Stomach (tissue), 9 donors: Measurements from ENCODE around the gene MAP2K4. TPM values are rescaled to one million over a fixed set of nuclear protein-coding genes. Genes with fewer than 3 reads are reported as not detected.
A peak's percentile ranks its signal among the peaks of the same experiment; 100 is the strongest.

Source experiments
- DNase-seq, 2 donors: peaks; one replicate each; pipeline versions ENCODE4 v3.0.0 to v3.0.0-alpha.2; 2013 to 2019
- H3K27ac ChIP-seq, 5 donors: fragments of 200-600 bp in 4 of 5; sonication (generic) in 4 of 5; one replicate each; pipeline ENCODE4 v1.5.1; 2013 to 2019; ENCODE audit warnings: mild to moderate bottlenecking in 1 of 5, moderate library complexity in 1 of 5
- H3K27me3 ChIP-seq, 3 donors: fragments of 200-600 bp; sonication (generic); one replicate each; pipeline ENCODE4 v1.5.1; 2017 to 2019; ENCODE audit warnings: mixed run types in 1 of 3
- H3K36me3 ChIP-seq, 4 donors: fragments of 200-600 bp; sonication (generic); 1 replicate in 3 of 4; 2 replicates in 1 of 4; pipeline ENCODE4 v1.5.1; 2016 to 2019
- H3K4me1 ChIP-seq, 4 donors: fragments of 200-600 bp; sonication (generic); one replicate each; pipeline ENCODE4 v1.5.1; 2016 to 2019
- H3K4me3 ChIP-seq, 4 donors: fragments of 200-600 bp; sonication (generic) in 3 of 4; one replicate each; pipeline ENCODE4 v1.5.1; 2016 to 2019; ENCODE audit warnings: mild to moderate bottlenecking in 1 of 4
- H3K9me3 ChIP-seq, 4 donors: fragments of 200-600 bp; sonication (generic); one replicate each; pipeline ENCODE4 v1.5.1; 2016 to 2019
- EP300 ChIP-seq: sonication (generic); formaldehyde crosslinking; IDR thresholded peaks from one replicate; pipeline ENCODE4 v1.6.1; 2017; ENCODE audit warnings: antibody characterized with exemption
- POLR2A ChIP-seq, 4 donors: fragments of 450-650 bp; IDR thresholded peaks; one replicate each; pipeline ENCODE4 v1.6.1; 2016; ENCODE audit warnings: antibody characterized with exemption in 4 of 4, control low read depth in 2 of 4, mild to moderate bottlenecking in 1 of 4, moderate library complexity in 1 of 4
- POLR2AphosphoS5 ChIP-seq, 3 donors: sonication (generic); formaldehyde crosslinking; IDR thresholded peaks; one replicate each; pipeline ENCODE4 v1.6.1; 2016; ENCODE audit warnings: antibody characterized with exemption in 3 of 3
- WGBS, 5 donors: extraction: QIAGEN DNeasy Blood & Tissue Kit in 3 of 5; methylation state at CpG; one replicate each; pipeline versions ENCODE4 v1.1.5 to v1.1.7; 2013 to 2018; 5-methylcytosine and 5-hydroxymethylcytosine counted together
- intact Hi-C: fragments of 100-400 bp; cut with DNase I; formaldehyde crosslinking; loops from one replicate; pipeline ENCODE4 v1.15.1; 2023; ENCODE audit warnings: low total_unique reads
- polyA plus RNA-seq, 3 donors: library from polyadenylated mRNA; stranded (reverse); fragments of 200-250 nt; gene quantifications; one replicate each; pipeline ENCODE4 v1.2.3, GENCODE V29; 2013
- total RNA-seq, 5 donors: library from RNA; depleted of rRNA; stranded (reverse); fragments of >200 nt; gene quantifications; one replicate each; pipeline versions ENCODE4 v1.1.0 to v1.2.3, GENCODE V29; 2014 to 2016
- TF ChIP-seq, protein P1 (sequence below), 7 experiments: fragments of 450-650 bp in 4 of 7; fragments of 200-600 bp in 3 of 7; sonication (generic) in 3 of 7; IDR thresholded peaks; one replicate each; pipeline ENCODE4 v1.5.1; 2016 to 2019; ENCODE audit warnings: antibody characterized with exemption in 7 of 7, control low read depth in 2 of 7, mild to moderate bottlenecking in 1 of 7
- donor health status: healthy with polysubstance abuse.
- donor health status: Bipolar disorder and iron deficiency.
- donor health status: healthy.

The MAP2K4 gene
- total and polyA plus RNA-seq, 8 donors = 1.4 to 174 (median 21.9) TPM

DNA sequence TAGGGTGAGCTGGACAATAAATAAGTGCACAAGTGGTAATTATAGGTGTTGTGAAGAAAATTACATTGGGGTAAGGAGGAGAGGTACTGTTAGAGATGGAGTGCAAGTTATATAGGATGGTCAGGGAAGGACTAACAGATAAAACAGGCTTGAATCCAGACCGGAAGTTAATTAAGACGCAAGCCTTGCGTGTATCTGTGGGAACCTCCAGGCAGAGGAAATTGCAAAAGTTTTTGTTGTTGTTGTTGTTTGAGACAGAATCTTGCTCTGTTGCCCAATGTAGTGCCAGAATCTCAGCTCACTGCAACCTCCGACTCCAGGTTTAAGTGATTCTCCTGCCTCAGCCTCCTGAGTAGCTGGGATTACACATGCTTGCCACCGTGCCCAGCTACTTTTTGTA, 21.0 kb upstream of the MAP2K4 start:
- Histone ChIP-seq H3K27ac (no peak overlapping the region), H3K27me3 (no peaks in the 10 kb centered on the region), H3K4me1 (peaks cover 0 to 20% (median 15%) of the 10 kb centered on the region in 4 donors), H3K9me3 (no peaks in the 10 kb centered on the region), H3K36me3 (no peaks in the 10 kb centered on the region), H3K4me3 (no peak overlapping the region)
- intact Hi-C loops = no loop called here
- TF ChIP-seq, protein P1, sequence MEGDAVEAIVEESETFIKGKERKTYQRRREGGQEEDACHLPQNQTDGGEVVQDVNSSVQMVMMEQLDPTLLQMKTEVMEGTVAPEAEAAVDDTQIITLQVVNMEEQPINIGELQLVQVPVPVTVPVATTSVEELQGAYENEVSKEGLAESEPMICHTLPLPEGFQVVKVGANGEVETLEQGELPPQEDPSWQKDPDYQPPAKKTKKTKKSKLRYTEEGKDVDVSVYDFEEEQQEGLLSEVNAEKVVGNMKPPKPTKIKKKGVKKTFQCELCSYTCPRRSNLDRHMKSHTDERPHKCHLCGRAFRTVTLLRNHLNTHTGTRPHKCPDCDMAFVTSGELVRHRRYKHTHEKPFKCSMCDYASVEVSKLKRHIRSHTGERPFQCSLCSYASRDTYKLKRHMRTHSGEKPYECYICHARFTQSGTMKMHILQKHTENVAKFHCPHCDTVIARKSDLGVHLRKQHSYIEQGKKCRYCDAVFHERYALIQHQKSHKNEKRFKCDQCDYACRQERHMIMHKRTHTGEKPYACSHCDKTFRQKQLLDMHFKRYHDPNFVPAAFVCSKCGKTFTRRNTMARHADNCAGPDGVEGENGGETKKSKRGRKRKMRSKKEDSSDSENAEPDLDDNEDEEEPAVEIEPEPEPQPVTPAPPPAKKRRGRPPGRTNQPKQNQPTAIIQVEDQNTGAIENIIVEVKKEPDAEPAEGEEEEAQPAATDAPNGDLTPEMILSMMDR (IDR thresholded peaks at IDR 0.05) = no peak
- TF ChIP-seq POLR2AphosphoS5 (IDR thresholded peaks at IDR 0.05) (no peak), EP300 (no peak), POLR2A (IDR thresholded peaks at IDR 0.05) (no peak)
- no peak for DNase-seq
- WGBS, 5 donors = 86 to 95% (median 92%) methylated on average over 5 of the region's 5 CpGs

DNA sequence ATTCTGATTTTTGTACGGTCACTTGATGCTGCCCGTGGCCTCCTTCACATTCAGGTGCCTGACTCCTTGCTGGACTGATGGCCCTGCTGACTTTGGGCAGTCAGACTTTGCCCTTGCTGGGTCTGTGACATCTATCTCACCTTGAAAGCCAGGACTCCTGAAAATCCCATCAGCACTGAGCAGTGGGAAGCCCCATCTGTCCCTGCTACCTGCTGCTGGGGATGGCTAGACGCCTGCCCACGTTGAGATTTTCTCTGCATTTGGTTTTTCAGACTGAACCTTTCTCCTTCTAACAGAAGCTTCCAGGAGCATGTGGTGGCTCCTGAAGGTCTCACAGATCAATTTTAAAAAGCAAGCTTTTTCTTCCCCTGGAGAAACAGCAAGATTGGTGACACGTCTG, 13.2 kb upstream of the MAP2K4 start:
- Histone ChIP-seq H3K36me3 (no peaks in the 10 kb centered on the region), H3K27ac (no peak overlapping the region), H3K9me3 (no peaks in the 10 kb centered on the region), H3K27me3 (no peaks in the 10 kb centered on the region), H3K4me1 (no peaks in the 10 kb centered on the region), H3K4me3 (no peak overlapping the region)
- WGBS, 5 donors = 82 to 88% (median 86%) methylated on average over 5 of the region's 5 CpGs
- intact Hi-C loops = no loop called here
- no peak for DNase-seq
- TF ChIP-seq POLR2A (IDR thresholded peaks at IDR 0.05) (no peak), EP300 (no peak)
- TF ChIP-seq, protein P1 (IDR thresholded peaks at IDR 0.05) = no peak

DNA sequence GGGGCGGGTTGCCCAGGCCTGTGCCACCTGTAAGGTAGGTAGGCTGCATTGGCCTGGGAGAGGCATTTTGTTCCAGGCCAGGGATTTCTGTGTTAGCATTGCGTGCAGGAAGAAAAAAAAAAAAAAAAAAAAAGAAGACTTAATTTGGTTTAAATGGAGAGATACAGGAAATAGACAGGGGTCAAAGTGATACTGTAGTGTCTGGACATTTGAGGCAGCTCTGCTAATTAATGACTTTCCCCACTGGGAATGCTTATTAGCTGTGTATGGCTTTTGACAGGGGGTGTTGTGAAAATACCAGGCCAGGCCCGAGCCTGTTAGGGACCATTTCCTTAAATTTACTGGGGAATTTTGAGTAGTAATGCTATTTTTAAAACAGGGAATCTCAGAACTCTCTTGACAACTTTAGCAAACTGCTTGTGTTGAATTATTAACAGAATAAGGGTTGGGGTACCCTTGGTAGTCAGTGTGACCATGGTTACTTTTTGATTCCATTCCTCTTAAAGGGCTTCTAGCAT, 1.0 kb downstream of the MAP2K4 start:
- Histone ChIP-seq H3K4me3 (peak overlapping the region; percentile 85 to 100 (median 90)), H3K27ac (peak overlapping the region; percentile 87 to 96 (median 95)), H3K27me3 (no peaks in the 10 kb centered on the region), H3K36me3 (no peaks in the 10 kb centered on the region), H3K9me3 (no peaks in the 10 kb centered on the region), H3K4me1 (peaks cover 14 to 59% (median 47%) of the 10 kb centered on the region in 4 donors)
- no peak for DNase-seq
- TF ChIP-seq POLR2AphosphoS5 (IDR thresholded peaks at IDR 0.05) = no peak
- no peak for TF ChIP-seq POLR2A (IDR thresholded peaks at IDR 0.05)
- WGBS, 5 donors = 3 to 9% (median 4%) methylated on average over 3 of the region's 3 CpGs
- intact Hi-C loops = no loop called here

DNA sequence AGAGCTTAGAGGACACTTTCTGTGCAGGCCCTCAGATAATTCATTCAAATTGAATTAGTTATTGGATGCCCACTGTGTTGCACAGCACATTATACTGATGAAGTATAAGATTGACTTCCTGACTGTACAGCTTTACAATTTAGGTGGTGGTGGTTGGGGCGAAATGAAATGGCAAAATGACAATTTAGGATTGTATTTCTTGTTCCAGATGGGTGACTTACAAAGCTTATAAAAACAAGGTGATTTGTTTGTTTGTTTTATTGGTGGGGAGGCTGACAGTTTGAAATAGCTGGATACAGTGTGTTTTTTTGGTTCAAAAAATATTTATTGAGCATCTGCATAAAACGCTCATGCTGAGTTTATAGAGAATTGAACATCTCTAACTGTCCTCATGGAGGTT, 1.6 kb downstream of the MAP2K4 start:
- no peaks in the 10 kb centered on the region for H3K9me3 ChIP-seq
- no peaks in the 10 kb centered on the region for H3K36me3 ChIP-seq
- no peak overlapping the region for H3K27ac ChIP-seq
- no peak for DNase-seq
- intact Hi-C loops = no loop called here
- peak overlapping the region in 2 of 4 donors; percentile 87 to 92 for H3K4me3 ChIP-seq
- peaks cover 14 to 64% (median 49%) of the 10 kb centered on the region in 4 donors for H3K4me1 ChIP-seq
- no peaks in the 10 kb centered on the region for H3K27me3 ChIP-seq
- WGBS, 5 donors = 73 to 81% (median 76%) methylated on average over 2 of the region's 2 CpGs
- TF ChIP-seq POLR2AphosphoS5 (IDR thresholded peaks at IDR 0.05) = no peak
- no peak for TF ChIP-seq EP300
- TF ChIP-seq, protein P1 (IDR thresholded peaks at IDR 0.05) = no peak
- TF ChIP-seq POLR2A (IDR thresholded peaks at IDR 0.05) = no peak

DNA sequence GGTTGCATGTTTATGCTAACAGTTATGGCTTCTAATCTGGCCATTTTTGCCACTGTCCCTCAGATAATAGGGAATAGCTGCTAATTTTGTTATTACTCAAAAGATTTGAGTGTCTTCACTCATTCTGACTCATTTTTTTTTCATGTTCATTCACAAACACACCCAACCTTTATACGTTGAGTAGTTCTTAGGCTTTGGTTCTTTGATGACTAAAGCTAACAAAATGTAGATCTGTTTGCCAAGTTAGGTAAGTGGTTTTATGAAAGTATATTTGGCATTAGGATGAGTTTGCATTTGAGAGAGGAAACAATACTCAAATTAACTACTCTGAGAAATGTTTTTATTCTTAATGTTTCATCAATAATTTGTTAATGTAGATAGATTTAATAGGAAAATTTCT, 3.6 kb downstream of the MAP2K4 start:
- Histone ChIP-seq H3K4me1 (peaks cover 14 to 80% (median 61%) of the 10 kb centered on the region in 4 donors), H3K9me3 (no peaks in the 10 kb centered on the region), H3K27me3 (no peaks in the 10 kb centered on the region), H3K36me3 (no peaks in the 10 kb centered on the region), H3K27ac (peak overlapping the region in 1 of 5 donors; percentile 34), H3K4me3 (no peak overlapping the region)
- TF ChIP-seq POLR2A (IDR thresholded peaks at IDR 0.05) (no peak), POLR2AphosphoS5 (IDR thresholded peaks at IDR 0.05) (no peak), EP300 (no peak)
- TF ChIP-seq, protein P1 (IDR thresholded peaks at IDR 0.05) = no peak
- intact Hi-C loops = no loop called here
- 18 to 27% (median 24%) methylated on average over 1 of the region's 1 CpG for WGBS, 5 donors
- DNase-seq = no peak
